ENCODE results near the gene RAX.

Gene RAX

GRCh38 chr18:59246796-59247195, 26.5 kb downstream of the RAX start:
- no peak for TF ChIP-seq CTCF (IDR thresholded peaks at IDR 0.05; ENCODE audit: insufficient read depth, low read depth, low read length, missing control alignments)
- H3K4me3 ChIP-seq (ENCODE audit: low read length) = no peak overlapping the region
- DNase-seq (ENCODE audit: low read depth) = no peak

GRCh38 chr18:59242906-59243305, 30.3 kb downstream of the RAX start:
- DNase-seq (ENCODE audit: low read depth) = no peak
- no peak overlapping the region for H3K4me3 ChIP-seq (ENCODE audit: low read length)
- TF ChIP-seq CTCF (IDR thresholded peaks at IDR 0.05; ENCODE audit: insufficient read depth, low read depth, low read length, missing control alignments) = no peak

- no peak for DNase-seq (ENCODE audit: low read depth)
- TF ChIP-seq CTCF (IDR thresholded peaks at IDR 0.05; ENCODE audit: insufficient read depth, low read depth, low read length, missing control alignments) = no peak
- no peak overlapping the region for H3K4me3 ChIP-seq (ENCODE audit: low read length)
Measured at GRCh38 chr18:59239642-59240041, 33.6 kb downstream of the RAX start.

GRCh38 chr18:59238385-59238784, 34.9 kb downstream of the RAX start:
- no peak for TF ChIP-seq CTCF (IDR thresholded peaks at IDR 0.05; ENCODE audit: insufficient read depth, low read depth, low read length, missing control alignments)
- H3K4me3 ChIP-seq (ENCODE audit: low read length) = no peak overlapping the region
- no peak for DNase-seq (ENCODE audit: low read depth)

GRCh38 chr18:59233017-59233410, 40.2 kb downstream of the RAX start:
- H3K4me3 ChIP-seq (ENCODE audit: low read length) = no peak overlapping the region
- DNase-seq (ENCODE audit: low read depth) = peak; percentile 23
- no peak for TF ChIP-seq CTCF (IDR thresholded peaks at IDR 0.05; ENCODE audit: insufficient read depth, low read depth, low read length, missing control alignments)

- DNase-seq (ENCODE audit: low read depth) = no peak
- no peak overlapping the region for H3K4me3 ChIP-seq (ENCODE audit: low read length)
- TF ChIP-seq CTCF (IDR thresholded peaks at IDR 0.05; ENCODE audit: insufficient read depth, low read depth, low read length, missing control alignments) = no peak
Measured at GRCh38 chr18:59232309-59233016, 40.8 kb downstream of the RAX start.

GRCh38 chr18:59231877-59232276, 41.4 kb downstream of the RAX start:
- DNase-seq (ENCODE audit: low read depth) = no peak
- H3K4me3 ChIP-seq (ENCODE audit: low read length) = no peak overlapping the region
- TF ChIP-seq CTCF (IDR thresholded peaks at IDR 0.05; ENCODE audit: insufficient read depth, low read depth, low read length, missing control alignments) = no peak

Measured in epithelial cell of esophagus (primary cell).